Measurements from ENCODE around the gene TRIM34.

DNA sequence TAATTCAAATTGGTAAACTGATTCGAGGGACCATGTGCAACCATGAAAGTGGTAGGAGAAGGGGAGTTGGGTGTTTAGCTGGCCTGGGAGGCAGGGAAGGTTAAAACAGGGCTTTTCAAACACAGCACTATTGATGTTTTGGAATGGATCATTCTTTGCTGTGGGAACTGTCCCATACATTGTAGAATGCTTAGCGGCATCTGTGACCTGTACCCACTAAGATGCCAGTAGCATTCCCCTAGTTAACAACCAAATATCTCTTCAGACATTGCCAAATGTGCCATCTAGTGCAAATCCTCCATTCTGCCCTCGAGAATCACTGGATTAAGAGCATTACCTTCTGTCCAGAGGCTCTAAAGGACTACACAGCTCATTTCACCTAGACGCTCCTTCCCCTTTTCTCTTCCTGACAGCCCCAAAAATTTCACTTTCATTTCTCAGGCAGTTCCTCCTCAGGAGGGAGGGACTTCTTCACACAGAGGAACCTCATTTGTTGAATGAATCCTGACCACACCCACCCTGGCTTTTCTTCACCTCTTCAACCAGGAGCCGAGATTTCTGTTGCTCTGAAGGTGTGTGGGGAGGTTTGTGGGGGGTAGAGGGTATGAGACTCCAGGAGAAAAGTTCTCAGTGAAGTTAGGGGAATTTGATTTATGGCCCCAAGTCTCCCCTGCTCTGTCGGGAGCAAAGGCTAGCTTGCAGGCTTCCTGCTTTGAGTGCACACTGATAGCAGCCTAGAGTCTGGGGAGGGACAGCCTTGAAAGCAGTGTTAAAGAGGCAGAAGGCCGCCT is at the start of gene TRIM34:
- TF ChIP-seq, protein P1, sequence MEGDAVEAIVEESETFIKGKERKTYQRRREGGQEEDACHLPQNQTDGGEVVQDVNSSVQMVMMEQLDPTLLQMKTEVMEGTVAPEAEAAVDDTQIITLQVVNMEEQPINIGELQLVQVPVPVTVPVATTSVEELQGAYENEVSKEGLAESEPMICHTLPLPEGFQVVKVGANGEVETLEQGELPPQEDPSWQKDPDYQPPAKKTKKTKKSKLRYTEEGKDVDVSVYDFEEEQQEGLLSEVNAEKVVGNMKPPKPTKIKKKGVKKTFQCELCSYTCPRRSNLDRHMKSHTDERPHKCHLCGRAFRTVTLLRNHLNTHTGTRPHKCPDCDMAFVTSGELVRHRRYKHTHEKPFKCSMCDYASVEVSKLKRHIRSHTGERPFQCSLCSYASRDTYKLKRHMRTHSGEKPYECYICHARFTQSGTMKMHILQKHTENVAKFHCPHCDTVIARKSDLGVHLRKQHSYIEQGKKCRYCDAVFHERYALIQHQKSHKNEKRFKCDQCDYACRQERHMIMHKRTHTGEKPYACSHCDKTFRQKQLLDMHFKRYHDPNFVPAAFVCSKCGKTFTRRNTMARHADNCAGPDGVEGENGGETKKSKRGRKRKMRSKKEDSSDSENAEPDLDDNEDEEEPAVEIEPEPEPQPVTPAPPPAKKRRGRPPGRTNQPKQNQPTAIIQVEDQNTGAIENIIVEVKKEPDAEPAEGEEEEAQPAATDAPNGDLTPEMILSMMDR (IDR thresholded peaks at IDR 0.05) = no peak
- TF ChIP-seq POLR2AphosphoS5 (IDR thresholded peaks at IDR 0.05) = no peak
